Kidney glomerular epithelial cell (primary cell): ENCODE data around the gene MS4A12.
"Not testable (repeated sequence)": the region's sequence is repeated elsewhere in the genome, so short reads cannot be mapped to it uniquely, and the experiment has no call there.

Experiments used
- DNase-seq: peaks from one replicate; lab custom pipeline; 2025; lab: John Stamatoyannopoulos, UW

Gene MS4A12, protein sequence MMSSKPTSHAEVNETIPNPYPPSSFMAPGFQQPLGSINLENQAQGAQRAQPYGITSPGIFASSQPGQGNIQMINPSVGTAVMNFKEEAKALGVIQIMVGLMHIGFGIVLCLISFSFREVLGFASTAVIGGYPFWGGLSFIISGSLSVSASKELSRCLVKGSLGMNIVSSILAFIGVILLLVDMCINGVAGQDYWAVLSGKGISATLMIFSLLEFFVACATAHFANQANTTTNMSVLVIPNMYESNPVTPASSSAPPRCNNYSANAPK

DNA sequence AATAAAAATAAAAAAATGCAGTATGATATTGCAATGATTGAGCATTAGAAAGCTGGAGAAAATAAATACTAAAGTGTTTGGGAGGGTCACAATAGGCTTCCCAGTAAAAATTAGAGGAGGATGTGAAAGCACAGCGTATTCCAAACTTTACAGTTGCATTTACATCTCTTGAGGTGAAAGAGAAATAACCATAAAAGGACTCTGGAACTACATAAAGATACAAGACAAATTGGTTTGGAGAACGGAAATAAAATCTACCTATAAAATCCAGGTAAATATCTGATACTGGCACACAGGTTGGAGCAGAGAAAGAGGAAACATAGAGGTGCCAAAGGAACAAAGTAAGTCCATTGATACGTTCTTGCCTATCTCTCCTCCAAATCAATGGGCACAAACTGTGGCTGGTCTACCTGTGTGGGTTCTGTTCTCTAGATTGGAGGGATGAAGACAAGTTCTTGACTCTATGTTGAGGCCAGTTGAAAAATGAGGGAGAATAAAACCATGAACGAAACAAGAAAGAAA lies at the start of gene MS4A12:
Gene MS4A12, plus strand, starts transcription at position 291 of the 522 bp plus-strand sequence. CDS start 4,541 bp downstream, outside the sequence.
- DNase-seq = no peak

- no peak for DNase-seq
These were observed 45.5 kb upstream of the MS4A12 start for GRCh38 chr11:60447070-60447469.

DNA sequence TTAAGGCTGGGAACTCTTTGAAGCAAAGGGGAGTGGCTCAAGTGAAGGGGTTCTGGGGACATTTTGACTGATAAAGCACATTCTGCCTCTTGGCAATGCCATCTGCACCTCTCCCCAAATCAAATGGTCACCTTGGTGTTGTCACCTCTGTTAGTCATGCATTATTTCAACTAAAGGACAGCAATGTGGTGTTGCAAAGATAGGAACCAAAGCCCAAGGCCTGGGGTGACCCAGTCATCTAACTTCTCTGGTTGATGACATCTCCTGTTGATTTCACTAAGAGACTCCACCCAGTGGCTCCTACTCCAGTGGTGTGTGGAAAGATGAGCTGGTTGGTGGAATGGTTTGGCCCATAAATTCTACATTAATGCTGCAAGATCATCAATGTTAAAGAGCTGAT lies 44.7 kb upstream of the MS4A12 start:
- DNase-seq = no peak

- DNase-seq = not testable (repeated sequence)
These were observed 41.4 kb upstream of the MS4A12 start for GRCh38 chr11:60451185-60451584.

DNA sequence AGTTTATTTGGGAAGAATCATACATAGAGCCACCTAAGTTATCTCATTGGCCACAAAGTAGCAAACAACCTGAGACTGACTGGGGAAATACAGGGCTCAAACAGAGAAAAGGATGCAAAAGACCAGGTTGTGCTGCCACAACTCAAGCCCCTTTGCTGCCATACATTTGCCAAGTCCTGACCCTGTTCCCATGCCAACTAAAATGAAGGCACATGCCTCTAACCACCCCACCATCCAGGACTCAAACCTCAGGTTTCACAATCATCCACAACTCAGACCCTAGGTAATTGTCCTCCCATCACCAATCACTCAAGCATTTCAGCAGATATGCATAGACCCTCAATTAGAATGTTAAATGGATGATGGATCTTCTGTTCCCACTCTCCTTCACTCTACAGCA lies 38.4 kb upstream of the MS4A12 start:
- no peak for DNase-seq

DNA sequence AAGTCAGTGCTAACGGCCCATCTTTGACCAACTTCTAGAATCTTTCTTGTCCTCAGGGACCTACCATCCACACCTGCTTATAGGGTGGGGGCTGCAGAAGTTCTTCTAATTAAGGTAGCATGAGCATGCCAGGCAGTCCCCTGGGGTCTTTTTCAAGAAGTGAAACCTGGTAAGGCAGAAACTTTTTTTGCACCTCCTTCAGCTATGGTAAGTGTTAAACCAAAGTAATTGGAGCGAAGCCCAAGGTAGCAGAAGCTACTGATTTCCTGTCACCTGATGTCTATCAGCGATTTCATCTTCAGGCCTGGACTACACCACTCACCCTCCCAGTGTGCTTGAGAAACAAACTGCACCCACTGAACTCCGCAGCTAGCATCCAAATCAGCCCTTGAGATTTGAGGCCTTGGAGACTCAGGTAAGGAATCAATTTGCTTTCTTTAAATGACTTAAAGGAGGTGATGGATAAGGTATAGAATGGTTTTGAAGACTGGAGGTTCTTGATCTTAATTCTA lies 37.0 kb upstream of the MS4A12 start, which contains the start of gene MS4A1:
Gene MS4A1, plus strand, starts transcription at position 317 of the 512 bp plus-strand sequence. CDS start 6,528 bp downstream, outside the sequence.
- no peak for DNase-seq

GRCh38 chr11:60457576-60457975 lies 35.0 kb upstream of the MS4A12 start:
- DNase-seq = no peak

DNA sequence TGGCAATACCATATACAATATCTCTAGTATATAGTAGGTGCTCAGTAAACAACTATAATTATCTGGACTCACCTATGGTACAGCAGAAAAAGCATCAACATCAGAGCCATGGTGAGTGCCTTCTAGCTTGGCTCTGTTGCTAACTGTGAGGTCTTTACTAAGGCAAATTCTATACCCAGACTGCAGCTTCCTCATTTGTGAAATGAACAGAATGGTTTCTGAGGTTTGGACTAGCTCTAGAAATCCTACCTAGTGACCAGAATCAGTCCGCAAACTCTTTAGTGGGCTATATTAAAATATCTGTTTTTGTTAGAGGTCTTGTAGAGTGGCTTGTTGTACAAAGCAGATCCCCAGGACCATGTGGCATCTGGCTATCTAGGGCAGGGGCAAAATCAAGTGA lies 33.2 kb upstream of the MS4A12 start:
- DNase-seq = no peak

DNA sequence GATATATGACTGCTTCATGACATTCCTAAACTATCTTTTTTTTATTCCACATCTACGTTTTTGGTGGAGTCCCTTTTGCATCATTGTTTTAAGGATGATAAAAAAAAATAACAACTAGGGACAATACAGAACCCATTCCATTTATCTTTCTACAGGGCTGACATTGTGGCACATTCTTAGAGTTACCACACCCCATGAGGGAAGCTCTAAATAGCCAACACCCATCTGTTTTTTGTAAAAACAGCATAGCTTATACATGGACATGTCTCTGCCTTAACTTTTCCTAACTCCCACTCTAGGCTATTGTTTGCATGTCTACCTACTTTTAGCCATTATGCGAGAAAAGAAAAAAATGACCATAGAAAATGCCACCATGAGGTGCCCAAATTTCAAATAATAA lies 23.7 kb upstream of the MS4A12 start:
- no peak for DNase-seq

DNA sequence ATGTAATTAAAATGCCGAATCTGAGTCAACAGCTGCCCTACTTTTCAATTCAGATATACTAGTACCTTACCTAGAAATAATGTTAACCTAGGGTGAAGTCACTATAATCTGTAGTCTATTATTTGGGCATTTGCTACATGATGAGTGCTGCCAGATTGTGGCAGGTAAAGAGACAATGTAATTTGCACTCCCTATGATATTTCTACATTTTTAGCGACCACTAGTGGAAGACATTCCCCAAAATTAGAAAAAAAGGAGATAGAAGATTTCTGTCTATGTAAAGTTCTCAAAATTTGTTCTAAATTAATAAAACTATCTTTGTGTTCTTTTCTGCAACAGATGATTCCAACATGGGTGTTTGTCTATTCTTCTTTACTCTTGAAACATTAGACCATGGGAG lies 22.9 kb upstream of the MS4A12 start:
- DNase-seq = no peak

- DNase-seq = no peak
These were observed 15.5 kb upstream of the MS4A12 start for GRCh38 chr11:60477035-60477445.

DNA sequence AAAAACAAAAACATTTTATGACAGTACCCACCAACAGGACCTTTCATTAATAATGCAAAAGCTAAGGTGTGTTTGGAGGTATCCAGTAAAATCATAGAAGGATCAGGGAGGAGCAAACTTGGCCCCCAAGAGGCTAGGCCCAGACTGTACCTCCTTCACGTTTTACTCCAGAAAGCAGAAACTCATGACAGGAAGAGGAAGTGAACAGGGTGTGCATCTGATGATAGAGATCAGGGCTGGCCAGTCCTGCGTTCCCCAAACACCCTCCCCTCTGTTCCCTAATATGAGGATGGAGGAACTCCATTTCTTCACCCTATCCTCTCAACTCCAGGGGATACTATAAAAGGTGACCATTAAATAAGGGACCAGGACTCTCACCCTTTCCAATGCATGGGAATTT lies 10.2 kb upstream of the MS4A12 start:
- no peak for DNase-seq

GRCh38 chr11:60485987-60486386 lies 6.6 kb upstream of the MS4A12 start:
- no peak for DNase-seq

GRCh38 chr11:60493454-60493853 lies 876 bp downstream of the MS4A12 start:
- no peak for DNase-seq

DNA sequence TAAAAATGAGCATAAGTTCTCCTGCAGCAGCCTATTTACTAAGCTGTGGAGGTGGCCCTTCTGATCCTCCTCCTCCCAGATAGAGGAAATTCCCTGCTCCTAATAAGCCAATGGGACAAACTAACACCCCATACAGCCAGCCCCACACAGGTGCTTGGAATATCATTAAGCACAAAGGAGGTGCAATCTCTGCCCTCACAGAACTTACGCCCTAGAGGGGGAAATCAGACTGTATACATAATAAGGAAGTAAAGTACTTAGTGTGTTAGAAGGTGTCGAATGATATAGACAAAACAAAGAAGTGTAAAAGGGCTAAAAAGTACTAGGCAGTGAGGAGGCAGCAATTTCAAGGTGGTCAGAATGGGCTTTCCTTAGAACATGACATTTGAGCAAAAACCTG lies 5.8 kb downstream of the MS4A12 start:
- no peak for DNase-seq

DNA sequence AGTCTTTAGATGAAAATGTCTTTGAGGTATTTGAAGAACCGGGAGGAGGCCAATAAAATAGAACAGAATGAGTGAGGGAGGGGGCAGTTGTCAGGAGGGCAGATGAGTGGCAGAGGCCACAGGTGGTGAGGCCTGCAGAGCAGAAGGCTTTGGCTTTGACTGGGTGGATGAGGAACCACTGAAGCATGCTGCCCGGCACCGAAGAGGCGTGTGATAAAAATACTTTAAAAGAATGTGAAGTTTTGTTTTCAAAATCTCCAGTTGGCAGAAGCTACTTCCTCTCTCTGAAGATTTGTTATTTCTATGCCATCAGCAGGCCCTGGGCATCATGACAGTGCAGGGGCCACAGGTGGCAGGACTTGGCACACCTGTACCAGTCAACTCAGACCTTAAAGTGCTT lies 6.3 kb downstream of the MS4A12 start:
- DNase-seq = peak; percentile 30

GRCh38 chr11:60500276-60500910 lies 7.8 kb downstream of the MS4A12 start:
- DNase-seq = peak; percentile 91

DNA sequence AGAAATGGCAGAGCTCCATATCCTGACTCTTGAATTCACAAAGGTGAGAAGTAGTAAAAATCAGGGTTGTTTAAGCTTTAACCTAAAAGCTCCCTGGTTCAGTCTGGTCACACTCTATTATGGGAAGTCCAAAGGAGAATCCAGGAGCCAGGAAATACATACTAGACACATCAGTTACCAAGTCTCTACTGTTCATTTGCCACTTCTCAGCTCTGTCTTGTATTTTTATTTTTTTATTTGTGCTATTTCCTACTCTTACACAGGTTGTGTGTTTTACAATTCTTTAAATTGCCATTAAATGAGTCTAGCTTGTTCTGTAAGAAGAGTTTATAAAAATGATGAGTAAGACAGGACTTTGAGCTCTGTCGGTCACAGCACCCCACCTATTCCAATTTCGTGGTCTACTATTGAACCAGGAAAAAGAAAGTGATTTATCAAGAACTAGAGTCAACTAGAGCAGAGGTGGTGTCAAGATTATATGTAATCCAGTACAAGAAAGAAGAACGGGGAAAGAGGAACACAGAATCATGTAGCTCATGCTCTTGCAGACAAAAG lies 9.7 kb downstream of the MS4A12 start:
- DNase-seq = no peak

- no peak for DNase-seq
These were observed 11.8 kb downstream of the MS4A12 start for GRCh38 chr11:60504219-60504905.

- not testable (repeated sequence) for DNase-seq
These were observed 17.0 kb downstream of the MS4A12 start for GRCh38 chr11:60509609-60510008.

GRCh38 chr11:60510209-60510608 lies 17.6 kb downstream of the MS4A12 start:
- not testable (repeated sequence) for DNase-seq

GRCh38 chr11:60511393-60511792 lies 18.8 kb downstream of the MS4A12 start:
- no peak for DNase-seq
